ENCODE data around the gene TENM3.

TENM3 gene

GRCh38 chr4:182826391-182826790 is 583.2 kb downstream of the TENM3 start:
- ATAC-seq, result no peak
- TF ChIP-seq ISL1 (CRISPR knock-in tag; IDR thresholded peaks at IDR 0.05), result no peak
- TF ChIP-seq, protein P1, sequence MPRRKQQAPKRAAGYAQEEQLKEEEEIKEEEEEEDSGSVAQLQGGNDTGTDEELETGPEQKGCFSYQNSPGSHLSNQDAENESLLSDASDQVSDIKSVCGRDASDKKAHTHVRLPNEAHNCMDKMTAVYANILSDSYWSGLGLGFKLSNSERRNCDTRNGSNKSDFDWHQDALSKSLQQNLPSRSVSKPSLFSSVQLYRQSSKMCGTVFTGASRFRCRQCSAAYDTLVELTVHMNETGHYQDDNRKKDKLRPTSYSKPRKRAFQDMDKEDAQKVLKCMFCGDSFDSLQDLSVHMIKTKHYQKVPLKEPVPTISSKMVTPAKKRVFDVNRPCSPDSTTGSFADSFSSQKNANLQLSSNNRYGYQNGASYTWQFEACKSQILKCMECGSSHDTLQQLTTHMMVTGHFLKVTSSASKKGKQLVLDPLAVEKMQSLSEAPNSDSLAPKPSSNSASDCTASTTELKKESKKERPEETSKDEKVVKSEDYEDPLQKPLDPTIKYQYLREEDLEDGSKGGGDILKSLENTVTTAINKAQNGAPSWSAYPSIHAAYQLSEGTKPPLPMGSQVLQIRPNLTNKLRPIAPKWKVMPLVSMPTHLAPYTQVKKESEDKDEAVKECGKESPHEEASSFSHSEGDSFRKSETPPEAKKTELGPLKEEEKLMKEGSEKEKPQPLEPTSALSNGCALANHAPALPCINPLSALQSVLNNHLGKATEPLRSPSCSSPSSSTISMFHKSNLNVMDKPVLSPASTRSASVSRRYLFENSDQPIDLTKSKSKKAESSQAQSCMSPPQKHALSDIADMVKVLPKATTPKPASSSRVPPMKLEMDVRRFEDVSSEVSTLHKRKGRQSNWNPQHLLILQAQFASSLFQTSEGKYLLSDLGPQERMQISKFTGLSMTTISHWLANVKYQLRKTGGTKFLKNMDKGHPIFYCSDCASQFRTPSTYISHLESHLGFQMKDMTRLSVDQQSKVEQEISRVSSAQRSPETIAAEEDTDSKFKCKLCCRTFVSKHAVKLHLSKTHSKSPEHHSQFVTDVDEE (CRISPR knock-in tag; IDR thresholded peaks at IDR 0.05), result no peak
- no peak for TF ChIP-seq OSR1 (CRISPR knock-in tag; IDR thresholded peaks at IDR 0.05)
- no peak for TF ChIP-seq CSDC2 (CRISPR knock-in tag; IDR thresholded peaks at IDR 0.05)
- no peak for TF ChIP-seq PPARA (CRISPR knock-in tag; IDR thresholded peaks at IDR 0.05; ENCODE audit: borderline replicate concordance)
- no peak for TF ChIP-seq ZNF565 (CRISPR knock-in tag; conservative IDR thresholded peaks at IDR 0.05; ENCODE audit: low read depth)
- no peak for TF ChIP-seq ZNF8 (CRISPR knock-in tag; IDR thresholded peaks at IDR 0.05)
- TF ChIP-seq ZNF70 (CRISPR knock-in tag; IDR thresholded peaks at IDR 0.05), result no peak
- no peak for TF ChIP-seq GLIS3 (CRISPR knock-in tag; IDR thresholded peaks at IDR 0.05)
- TF ChIP-seq POU6F1 (CRISPR knock-in tag; IDR thresholded peaks at IDR 0.05; ENCODE audit: borderline replicate concordance, low read depth), result no peak
- no peak for TF ChIP-seq ZFP3 (CRISPR knock-in tag; IDR thresholded peaks at IDR 0.05)
- TF ChIP-seq CSRNP3 (CRISPR knock-in tag; IDR thresholded peaks at IDR 0.05), result no peak
- no peak for TF ChIP-seq TOX (CRISPR knock-in tag; IDR thresholded peaks at IDR 0.05; ENCODE audit: borderline replicate concordance)
- TF ChIP-seq TCF4 (CRISPR knock-in tag; IDR thresholded peaks at IDR 0.05; ENCODE audit: borderline replicate concordance), result no peak
- no peak for TF ChIP-seq ARNTL (CRISPR knock-in tag; IDR thresholded peaks at IDR 0.05; ENCODE audit: borderline replicate concordance, low read depth)
- TF ChIP-seq ESRRG (CRISPR knock-in tag; IDR thresholded peaks at IDR 0.05), result no peak

DNA sequence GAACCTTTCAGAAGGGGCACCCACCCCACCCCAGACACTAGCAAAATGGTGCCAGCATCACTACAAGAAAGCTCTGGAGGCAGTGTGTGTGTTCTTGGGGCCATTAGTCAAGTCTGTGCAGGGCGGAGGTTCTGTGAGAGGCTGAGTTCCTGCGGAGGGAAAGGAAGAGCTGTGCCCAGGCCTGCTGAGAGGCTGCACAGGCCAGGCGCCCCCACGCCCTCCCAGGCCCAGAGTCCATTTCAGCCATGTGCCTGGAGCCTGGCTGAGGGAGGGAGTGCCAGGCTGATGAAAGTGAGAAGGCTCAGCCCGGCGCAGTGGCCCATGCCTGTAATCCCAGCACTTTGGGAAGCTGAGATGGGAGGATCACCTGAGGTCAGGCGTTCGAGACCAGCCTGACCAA is 584.0 kb downstream of the TENM3 start:
- no peak for ATAC-seq
- no peak for TF ChIP-seq CSDC2 (CRISPR knock-in tag; IDR thresholded peaks at IDR 0.05)
- TF ChIP-seq GLIS3 (CRISPR knock-in tag; IDR thresholded peaks at IDR 0.05), result no peak
- TF ChIP-seq POU6F1 (CRISPR knock-in tag; IDR thresholded peaks at IDR 0.05; ENCODE audit: borderline replicate concordance, low read depth), result no peak
- TF ChIP-seq, protein P2, sequence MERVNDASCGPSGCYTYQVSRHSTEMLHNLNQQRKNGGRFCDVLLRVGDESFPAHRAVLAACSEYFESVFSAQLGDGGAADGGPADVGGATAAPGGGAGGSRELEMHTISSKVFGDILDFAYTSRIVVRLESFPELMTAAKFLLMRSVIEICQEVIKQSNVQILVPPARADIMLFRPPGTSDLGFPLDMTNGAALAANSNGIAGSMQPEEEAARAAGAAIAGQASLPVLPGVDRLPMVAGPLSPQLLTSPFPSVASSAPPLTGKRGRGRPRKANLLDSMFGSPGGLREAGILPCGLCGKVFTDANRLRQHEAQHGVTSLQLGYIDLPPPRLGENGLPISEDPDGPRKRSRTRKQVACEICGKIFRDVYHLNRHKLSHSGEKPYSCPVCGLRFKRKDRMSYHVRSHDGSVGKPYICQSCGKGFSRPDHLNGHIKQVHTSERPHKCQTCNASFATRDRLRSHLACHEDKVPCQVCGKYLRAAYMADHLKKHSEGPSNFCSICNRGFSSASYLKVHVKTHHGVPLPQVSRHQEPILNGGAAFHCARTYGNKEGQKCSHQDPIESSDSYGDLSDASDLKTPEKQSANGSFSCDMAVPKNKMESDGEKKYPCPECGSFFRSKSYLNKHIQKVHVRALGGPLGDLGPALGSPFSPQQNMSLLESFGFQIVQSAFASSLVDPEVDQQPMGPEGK (CRISPR knock-in tag; IDR thresholded peaks at IDR 0.05; ENCODE audit: borderline replicate concordance), result no peak
- TF ChIP-seq ZC3H10 (CRISPR knock-in tag; IDR thresholded peaks at IDR 0.05), result no peak
- no peak for TF ChIP-seq ISL1 (CRISPR knock-in tag; IDR thresholded peaks at IDR 0.05)
- TF ChIP-seq RARB (CRISPR knock-in tag; IDR thresholded peaks at IDR 0.05), result no peak
- TF ChIP-seq ZFP30 (CRISPR knock-in tag; IDR thresholded peaks at IDR 0.05), result no peak
- TF ChIP-seq PPARA (CRISPR knock-in tag; IDR thresholded peaks at IDR 0.05; ENCODE audit: borderline replicate concordance), result no peak

- TF ChIP-seq OSR1 (CRISPR knock-in tag; IDR thresholded peaks at IDR 0.05) (no peak), POU6F1 (CRISPR knock-in tag; IDR thresholded peaks at IDR 0.05; ENCODE audit: borderline replicate concordance, low read depth) (no peak), ISL1 (CRISPR knock-in tag; IDR thresholded peaks at IDR 0.05) (no peak), CSRNP3 (CRISPR knock-in tag; IDR thresholded peaks at IDR 0.05) (no peak), ZFP3 (CRISPR knock-in tag; IDR thresholded peaks at IDR 0.05) (no peak), GLIS3 (CRISPR knock-in tag; IDR thresholded peaks at IDR 0.05) (no peak)
- TF ChIP-seq, protein P1 (CRISPR knock-in tag; IDR thresholded peaks at IDR 0.05), result no peak
- no peak for ATAC-seq
Measured at GRCh38 chr4:182827954-182828353, 584.8 kb downstream of the TENM3 start.
